Tibial nerve (tissue), 4 donors: Measurements from ENCODE around the gene NAP1L1.

Experiments
- CTCF ChIP-seq, 5 experiments: fragments of 200-600 bp in 3 of 5; fragments of 450-650 bp in 2 of 5; sonication (generic) in 3 of 5; IDR thresholded peaks; one replicate each; pipeline ENCODE4 v1.5.1; 2016 to 2019; ENCODE audit warnings: antibody characterized with exemption in 5 of 5, mild to moderate bottlenecking in 3 of 5, moderate library complexity in 2 of 5
- EP300 ChIP-seq, 2 donors: sonication (generic); formaldehyde crosslinking; IDR thresholded peaks; one replicate each; pipeline ENCODE4 v1.6.1; 2017; ENCODE audit warnings: antibody characterized with exemption in 2 of 2, mild to moderate bottlenecking in 1 of 2
- POLR2A ChIP-seq, 2 donors: fragments of 450-650 bp; IDR thresholded peaks; one replicate each; pipeline ENCODE4 v1.6.1; 2017; ENCODE audit warnings: antibody characterized with exemption in 2 of 2, mild to moderate bottlenecking in 2 of 2, moderate library complexity in 2 of 2

- no peak for TF ChIP-seq CTCF (IDR thresholded peaks at IDR 0.05)
- no peak for TF ChIP-seq POLR2A (IDR thresholded peaks at IDR 0.05)
- no peak for TF ChIP-seq EP300 (IDR thresholded peaks at IDR 0.05)
These were observed 2.6 kb downstream of the NAP1L1 start for GRCh38 chr12:76081909-76082308.
